LNCaP clone FGC (cell line): ENCODE measurements around the gene TMOD1.

Source experiments
- DNase-seq: peaks from one replicate; pipeline ENCODE4 v3.0.0-alpha.2; 2011; ENCODE audit warnings: low read depth
- H3K4me3 ChIP-seq: 2 replicates; pipeline ENCODE4 v1.5.1; 2011; ENCODE audit warnings: mild to moderate bottlenecking, low read depth, low read length, control low read depth
- CTCF ChIP-seq: IDR thresholded peaks from 2 replicates; pipeline ENCODE4 v1.5.1; 2012; ENCODE audit warnings: mild to moderate bottlenecking; ENCODE audit not compliant: control insufficient read depth, insufficient read depth; ENCODE audit errors: extremely low read depth

Gene TMOD1

GRCh38 chr9:97547098-97547829 lies 45.8 kb downstream of the TMOD1 start:
- no peak for DNase-seq
- no peak for TF ChIP-seq CTCF
- H3K4me3 ChIP-seq: no peak overlapping the region

- DNase-seq: no peak
- no peak overlapping the region for H3K4me3 ChIP-seq
- TF ChIP-seq CTCF: no peak
These were observed 46.9 kb downstream of the TMOD1 start for GRCh38 chr9:97548379-97548778.

DNA sequence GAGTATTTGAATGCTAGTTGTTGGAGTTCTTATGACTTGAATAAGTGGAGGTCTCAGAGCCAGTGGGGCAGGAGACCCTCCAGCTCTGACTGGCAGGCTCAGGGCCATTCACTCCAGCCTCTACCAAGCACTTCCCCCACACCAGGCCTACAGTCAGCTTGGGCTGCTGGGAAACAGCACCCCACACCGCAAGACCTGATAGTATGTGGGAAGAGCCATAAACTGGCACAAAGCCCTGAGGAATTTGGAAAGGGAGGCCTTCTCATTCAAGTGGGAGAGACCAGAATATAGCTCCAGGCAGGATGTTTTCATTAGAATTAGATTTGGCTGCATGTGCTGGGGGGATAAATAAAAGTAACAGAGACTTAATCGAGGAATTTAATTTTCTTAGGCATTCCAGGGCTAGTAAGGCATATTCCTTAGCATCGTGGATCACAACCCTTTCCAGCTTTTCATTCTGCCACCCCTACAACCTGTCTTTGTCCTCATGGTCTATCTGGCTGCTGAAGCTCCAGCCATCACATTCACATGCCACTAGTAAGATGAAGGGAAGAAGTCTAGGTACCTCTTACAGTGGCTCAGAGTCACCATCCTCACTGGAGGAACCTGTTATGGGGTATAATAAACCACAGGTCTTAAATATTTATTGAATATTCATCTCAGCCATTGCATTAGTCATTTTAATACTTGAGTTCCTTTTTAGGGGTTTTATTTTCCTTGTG lies 47.5 kb downstream of the TMOD1 start:
- no peak overlapping the region for H3K4me3 ChIP-seq
- DNase-seq: no peak
- TF ChIP-seq CTCF: no peak

GRCh38 chr9:97550386-97550785 lies 48.9 kb downstream of the TMOD1 start:
- no peak for DNase-seq
- no peak overlapping the region for H3K4me3 ChIP-seq
- TF ChIP-seq CTCF: no peak

DNA sequence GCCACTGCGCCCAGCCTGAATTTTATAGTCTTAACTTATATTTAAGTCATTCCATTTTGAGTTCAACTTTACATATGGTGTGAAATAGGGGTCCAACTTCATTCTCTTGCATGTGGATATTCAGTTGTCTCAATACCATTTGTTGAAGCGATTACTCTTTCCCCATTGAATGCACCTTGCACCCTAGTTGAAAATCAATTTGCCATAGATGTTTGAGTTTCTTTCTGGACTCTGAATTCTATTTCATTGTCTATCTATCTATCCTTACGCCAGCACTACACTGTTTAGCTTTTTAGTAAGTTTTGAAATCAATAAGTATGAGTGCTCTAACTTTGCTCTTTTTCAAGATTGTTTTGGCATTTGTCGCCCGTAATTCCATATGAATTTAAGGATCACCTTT lies 49.8 kb downstream of the TMOD1 start:
- TF ChIP-seq CTCF: no peak
- no peak for DNase-seq

GRCh38 chr9:97553141-97553540 lies 51.7 kb downstream of the TMOD1 start:
- no peak overlapping the region for H3K4me3 ChIP-seq
- DNase-seq: no peak
- TF ChIP-seq CTCF: no peak

More for the DNA sequence above, 49.8 kb downstream of the TMOD1 start:
- H3K4me3 ChIP-seq: no peak overlapping the region
